Measurements from ENCODE around the gene PFKL.
A peak's percentile ranks its signal among the peaks of the same experiment; 100 is the strongest.
"Not testable (repeated sequence)": the region's sequence is repeated elsewhere in the genome, so short reads cannot be mapped to it uniquely, and the experiment has no call there.

The PFKL gene

DNA sequence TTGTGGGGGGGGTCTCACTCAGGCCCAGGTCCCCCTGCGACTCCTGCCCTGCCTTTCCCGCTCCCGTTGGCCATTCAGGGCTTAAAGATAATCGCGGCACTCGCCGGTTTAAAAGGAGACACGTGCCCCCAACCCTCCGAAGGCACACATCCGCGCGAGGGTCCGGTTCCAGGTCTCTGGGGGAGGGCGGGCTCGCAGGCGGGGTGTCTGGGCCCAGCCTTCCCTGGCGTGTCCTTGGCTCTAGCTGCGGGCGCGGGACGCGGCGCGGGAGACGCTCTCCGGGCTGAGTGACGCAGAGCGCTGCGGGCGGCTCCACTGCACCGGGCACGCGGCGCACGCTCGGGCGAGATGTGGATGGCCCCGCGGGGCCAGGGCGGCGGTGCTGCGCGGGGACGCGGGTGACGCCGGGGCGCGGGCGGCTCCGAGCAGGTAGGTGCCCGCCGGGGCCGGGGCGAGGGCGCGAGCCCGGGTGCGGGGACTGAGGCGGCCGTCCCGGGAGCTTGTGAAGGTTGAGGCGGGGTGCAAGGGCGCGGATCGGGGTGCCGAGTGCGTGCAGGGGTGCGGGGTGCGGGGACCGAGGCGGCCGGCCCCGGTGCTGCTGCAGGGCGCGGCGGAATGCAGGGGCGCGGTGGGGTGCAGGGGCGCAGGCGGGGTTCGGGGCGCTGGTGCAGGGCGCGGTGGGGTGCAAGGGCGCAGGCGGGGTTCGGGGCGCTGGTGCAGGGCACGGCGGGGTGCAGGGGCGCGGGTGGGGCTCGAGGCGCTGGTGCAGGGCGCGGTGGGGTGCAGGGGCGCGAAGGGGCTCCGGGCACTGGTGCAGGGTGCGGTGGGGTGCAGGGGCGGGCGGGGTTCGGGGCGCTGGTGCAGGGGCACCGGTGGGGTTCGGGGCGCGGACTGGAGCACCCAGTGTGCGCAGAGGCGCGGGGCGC lies 50.3 kb downstream of the PFKL start:
- Mint-ChIP-seq H3K9me3 (no peaks in the 10 kb centered on the region), H3K4me3 (no peak overlapping the region), H3K36me3 (no peaks in the 10 kb centered on the region), H3K27ac (no peak overlapping the region), H3K27me3 (peaks cover 3% of the 10 kb centered on the region), H3K4me1 (peaks cover 30% of the 10 kb centered on the region)

DNA sequence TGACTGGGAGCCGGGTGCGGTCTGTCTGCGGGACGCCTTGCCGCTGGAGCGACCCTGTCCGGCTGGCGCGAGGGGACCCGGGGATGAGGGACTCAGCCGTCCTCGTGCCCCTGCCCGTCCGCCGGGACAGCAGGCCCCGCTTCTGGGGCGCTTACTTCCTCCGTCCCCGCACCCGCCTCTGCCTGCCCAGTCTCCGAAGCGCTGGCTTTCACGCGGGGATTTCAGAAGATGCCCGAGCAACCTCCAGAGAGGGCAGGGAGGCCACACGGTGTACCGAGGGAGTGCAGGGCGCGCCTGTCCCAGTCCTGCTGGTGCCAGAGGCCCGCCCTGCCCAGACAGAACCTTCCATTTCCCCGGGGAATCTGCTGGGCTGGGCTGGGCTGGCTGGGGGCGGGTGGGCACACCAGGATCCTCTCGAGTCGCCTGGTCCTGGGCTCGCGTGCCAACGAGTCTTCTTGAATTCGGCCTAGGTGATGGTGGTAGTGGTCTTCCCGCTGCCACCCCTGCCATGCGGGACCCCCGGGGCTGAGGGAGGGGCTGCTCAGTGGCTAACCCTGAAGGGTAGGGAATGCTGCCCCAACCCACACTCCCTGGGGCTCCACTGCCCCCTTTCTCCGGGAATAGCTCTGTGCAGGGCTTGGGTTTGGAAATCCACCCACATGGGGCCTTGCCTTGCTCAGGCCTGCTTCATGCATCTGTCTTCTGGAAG lies 51.1 kb downstream of the PFKL start:
- Mint-ChIP-seq H3K27ac (no peak overlapping the region), H3K9me3 (no peaks in the 10 kb centered on the region), H3K4me3 (no peak overlapping the region), H3K4me1 (peaks cover 38% of the 10 kb centered on the region), H3K36me3 (no peaks in the 10 kb centered on the region), H3K27me3 (peaks cover 3% of the 10 kb centered on the region)

- H3K4me3 Mint-ChIP-seq = no peak overlapping the region
- H3K4me1 Mint-ChIP-seq = peaks cover 45% of the 10 kb centered on the region
- H3K27ac Mint-ChIP-seq = no peak overlapping the region
- no peaks in the 10 kb centered on the region for H3K9me3 Mint-ChIP-seq
- no peaks in the 10 kb centered on the region for H3K36me3 Mint-ChIP-seq
- H3K27me3 Mint-ChIP-seq = peaks cover 3% of the 10 kb centered on the region
Observed at GRCh38 chr21:44351535-44352252, 51.8 kb downstream of the PFKL start.

DNA sequence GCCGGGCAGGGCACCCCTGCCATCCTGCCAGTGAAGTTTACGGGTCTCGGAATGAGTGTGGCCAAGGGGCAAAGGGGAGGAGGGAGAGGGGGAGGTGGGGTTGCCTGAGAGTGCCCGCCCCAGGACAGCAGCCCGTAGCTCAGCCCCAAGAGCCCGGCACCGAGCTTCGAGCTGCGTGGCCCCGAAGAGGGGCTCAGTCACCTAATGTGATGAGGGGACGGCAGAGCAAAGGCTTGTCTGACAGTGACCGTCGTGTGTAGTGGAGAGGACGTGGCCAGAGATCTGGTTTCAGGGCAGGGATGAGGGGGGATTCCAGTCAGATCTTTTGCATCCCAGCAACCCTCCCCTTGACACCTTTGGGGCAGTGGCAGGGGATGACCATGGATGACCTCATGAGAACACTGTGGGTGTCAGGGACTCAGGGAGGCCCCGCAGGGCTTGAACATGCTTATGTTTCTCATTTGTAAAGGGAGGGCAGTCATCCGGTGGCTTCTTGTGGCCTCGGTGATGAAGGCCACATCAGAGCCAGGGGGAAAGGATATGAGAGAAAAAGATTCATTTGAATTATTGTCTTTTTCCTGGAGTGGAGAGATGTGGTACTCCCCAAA lies 52.5 kb downstream of the PFKL start:
- peaks cover 49% of the 10 kb centered on the region for H3K4me1 Mint-ChIP-seq
- H3K4me3 Mint-ChIP-seq = peak overlapping the region; percentile 70
- H3K27me3 Mint-ChIP-seq = peaks cover 3% of the 10 kb centered on the region
- no peaks in the 10 kb centered on the region for H3K9me3 Mint-ChIP-seq
- H3K36me3 Mint-ChIP-seq = no peaks in the 10 kb centered on the region
- peak overlapping the region; percentile 80 for H3K27ac Mint-ChIP-seq

- Mint-ChIP-seq H3K4me3 (peak within 1 kb of the TSS; percentile 70), H3K36me3 (no peaks in the 10 kb centered on the region), H3K27me3 (peaks cover 3% of the 10 kb centered on the region), H3K4me1 (peaks cover 49% of the 10 kb centered on the region), H3K9me3 (no peaks in the 10 kb centered on the region), H3K27ac (peak within 1 kb of the TSS; percentile 80)
Observed at GRCh38 chr21:44353191-44353970, 53.5 kb downstream of the PFKL start, which contains the start of gene TRPM2. TRPM2 (plus strand) TSS chr21:44353621; CDS start chr21:44353701, 80 bp downstream.

DNA sequence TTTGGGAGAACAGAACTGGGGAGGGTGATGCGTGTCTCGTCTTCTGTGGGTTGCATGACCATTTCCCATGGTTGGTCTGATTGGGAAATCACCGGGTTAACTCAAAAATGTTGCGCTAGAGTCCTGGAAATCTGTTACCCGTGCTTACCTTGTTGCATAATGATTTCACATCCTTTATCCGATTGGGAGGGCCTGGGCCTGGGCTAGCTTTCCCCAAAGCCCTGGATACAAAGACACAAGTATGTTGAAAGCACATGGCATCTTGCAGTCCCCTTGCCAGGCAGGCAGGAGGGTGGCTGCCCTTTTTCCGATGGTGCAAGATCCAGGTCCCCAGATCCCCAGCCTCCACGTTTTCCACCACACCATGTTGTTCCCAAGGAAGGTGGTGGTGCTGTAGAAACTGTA lies 54.1 kb downstream of the PFKL start:
- peak overlapping the region; percentile 70 for H3K4me3 Mint-ChIP-seq
- no peaks in the 10 kb centered on the region for H3K36me3 Mint-ChIP-seq
- H3K4me1 Mint-ChIP-seq = peaks cover 49% of the 10 kb centered on the region
- peaks cover 3% of the 10 kb centered on the region for H3K27me3 Mint-ChIP-seq
- peak overlapping the region; percentile 35 for H3K27ac Mint-ChIP-seq
- no peaks in the 10 kb centered on the region for H3K9me3 Mint-ChIP-seq

GRCh38 chr21:44354775-44355771 lies 55.2 kb downstream of the PFKL start:
- Mint-ChIP-seq H3K4me1 (peaks cover 52% of the 10 kb centered on the region), H3K27me3 (no peaks in the 10 kb centered on the region), H3K9me3 (no peaks in the 10 kb centered on the region), H3K27ac (peak overlapping the region; percentile 70), H3K4me3 (peak overlapping the region; percentile 70), H3K36me3 (no peaks in the 10 kb centered on the region)

DNA sequence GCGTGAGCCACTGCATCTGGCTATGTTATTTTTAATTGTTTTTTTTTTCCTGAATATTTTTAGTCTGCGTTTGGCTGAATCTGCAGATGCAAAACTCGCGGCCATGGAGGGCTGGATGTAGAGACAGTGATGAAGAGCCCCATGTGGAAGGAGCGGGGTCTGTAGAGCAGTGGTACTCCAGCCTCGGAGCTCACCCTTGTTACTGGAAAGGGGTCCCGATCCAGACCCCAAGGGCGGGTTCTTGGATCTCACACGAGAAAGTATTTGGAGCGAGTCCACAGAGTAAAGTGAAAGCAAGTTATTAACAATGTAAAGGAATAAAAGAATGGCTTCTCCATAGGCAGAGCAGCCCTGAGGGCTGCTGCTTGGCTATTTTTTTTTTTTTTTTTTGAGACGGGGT lies 56.3 kb downstream of the PFKL start:
- Mint-ChIP-seq H3K9me3 (no peaks in the 10 kb centered on the region), H3K4me3 (peak overlapping the region; percentile 40), H3K4me1 (peaks cover 54% of the 10 kb centered on the region), H3K27me3 (no peaks in the 10 kb centered on the region), H3K27ac (no peak overlapping the region), H3K36me3 (no peaks in the 10 kb centered on the region)

- Mint-ChIP-seq H3K36me3 (no peaks in the 10 kb centered on the region), H3K4me3 (peak overlapping the region; percentile 40), H3K9me3 (no peaks in the 10 kb centered on the region), H3K4me1 (peaks cover 54% of the 10 kb centered on the region), H3K27ac (no peak overlapping the region), H3K27me3 (no peaks in the 10 kb centered on the region)
Observed at GRCh38 chr21:44356636-44357035, 56.8 kb downstream of the PFKL start.

DNA sequence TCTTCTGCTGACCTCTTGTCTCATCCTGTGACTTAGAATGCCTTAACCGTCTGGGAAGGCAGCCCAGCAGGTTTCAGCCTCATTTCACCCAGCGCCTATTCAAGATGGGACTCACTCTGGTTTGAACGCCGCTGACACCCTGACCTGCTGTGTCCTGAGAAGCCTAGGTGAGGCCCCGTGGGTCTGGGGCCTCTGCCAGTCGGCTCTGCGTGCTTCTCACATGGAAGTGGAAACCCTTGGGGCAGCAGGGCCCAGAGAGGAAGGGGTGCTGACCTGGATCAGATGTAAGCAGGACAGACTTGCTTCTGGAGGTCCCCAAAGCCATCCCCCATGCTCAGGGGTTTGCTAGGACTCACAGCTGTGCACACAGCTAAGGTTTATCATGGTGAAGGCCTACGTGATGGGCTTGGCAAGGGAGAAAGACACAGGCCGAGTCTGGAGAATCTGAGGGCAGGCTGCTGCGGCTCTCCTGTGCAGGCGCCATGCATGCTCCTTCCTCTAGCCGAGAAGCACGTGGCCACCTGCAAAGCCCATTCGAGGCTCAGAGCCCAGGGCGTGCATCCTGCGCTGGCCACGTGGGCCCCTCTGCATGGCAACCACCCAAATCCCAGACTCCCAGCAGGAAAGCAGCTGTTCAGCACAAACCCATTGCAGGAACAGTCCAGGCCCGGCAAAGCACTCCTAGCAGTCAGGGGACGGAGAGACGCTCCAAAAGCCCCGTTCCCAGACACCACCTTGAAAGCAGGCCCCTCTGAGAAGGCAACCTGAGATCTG lies 57.4 kb downstream of the PFKL start:
- H3K27me3 Mint-ChIP-seq = no peaks in the 10 kb centered on the region
- H3K4me1 Mint-ChIP-seq = peaks cover 52% of the 10 kb centered on the region
- no peaks in the 10 kb centered on the region for H3K9me3 Mint-ChIP-seq
- H3K4me3 Mint-ChIP-seq = no peak overlapping the region
- H3K27ac Mint-ChIP-seq = no peak overlapping the region
- H3K36me3 Mint-ChIP-seq = no peaks in the 10 kb centered on the region

GRCh38 chr21:44359396-44359795 lies 59.5 kb downstream of the PFKL start:
- no peaks in the 10 kb centered on the region for H3K9me3 Mint-ChIP-seq
- H3K36me3 Mint-ChIP-seq = peaks cover 6% of the 10 kb centered on the region
- H3K4me3 Mint-ChIP-seq = no peak overlapping the region
- H3K27me3 Mint-ChIP-seq = no peaks in the 10 kb centered on the region
- no peak overlapping the region for H3K27ac Mint-ChIP-seq
- H3K4me1 Mint-ChIP-seq = peaks cover 31% of the 10 kb centered on the region

DNA sequence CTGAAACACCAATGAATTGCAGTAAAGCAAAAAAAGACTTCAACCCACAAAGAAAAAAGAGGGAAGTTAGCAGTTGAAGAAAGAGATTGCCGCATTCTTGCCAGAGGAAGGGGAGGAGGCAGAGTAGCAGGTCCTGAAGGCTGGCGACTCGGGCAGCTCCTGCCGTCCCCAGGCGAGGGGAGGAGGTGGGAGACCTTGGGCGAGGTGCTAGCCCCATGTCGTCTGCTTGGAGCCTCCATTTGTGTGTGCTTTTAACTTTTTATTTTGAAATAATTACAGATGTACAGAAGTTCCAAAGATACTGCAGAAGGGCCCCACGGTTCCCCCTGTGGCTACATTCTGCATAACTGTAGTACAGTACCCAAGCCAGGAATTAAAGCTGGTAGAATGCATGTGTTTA lies 60.3 kb downstream of the PFKL start:
- peaks cover 24% of the 10 kb centered on the region for H3K4me1 Mint-ChIP-seq
- no peak overlapping the region for H3K4me3 Mint-ChIP-seq
- no peaks in the 10 kb centered on the region for H3K9me3 Mint-ChIP-seq
- H3K27ac Mint-ChIP-seq = no peak overlapping the region
- H3K36me3 Mint-ChIP-seq = peaks cover 6% of the 10 kb centered on the region
- no peaks in the 10 kb centered on the region for H3K27me3 Mint-ChIP-seq

- not testable (repeated sequence) for H3K36me3 Mint-ChIP-seq, H3K27me3 Mint-ChIP-seq, H3K4me1 Mint-ChIP-seq, H3K4me3 Mint-ChIP-seq, H3K27ac Mint-ChIP-seq, H3K9me3 Mint-ChIP-seq
Observed at GRCh38 chr21:44361903-44362302, 62.0 kb downstream of the PFKL start.

All from activated naive CD4-positive, alpha-beta T cell treated with anti-CD3 and anti-CD28 coated beads, Interleukin-2, amount 50 U/mL, for 24 hours (primary cell).